Endothelial cell of umbilical vein (primary cell): ENCODE data around the gene PDE8B. TPM values are rescaled to one million over a fixed set of nuclear protein-coding genes. Genes with fewer than 3 reads are reported as not detected.

Source experiments
- BruUV-seq: library from RNA; stranded (reverse); fragments of 400-500 nt; replicated peaks from 2 replicates; lab custom pipeline; 2021; lab: Mats Ljungman, UMichigan
- CTCF ChIA-PET: fragments of 300-600, 350-600 bp; sonication (Branson Sonifier 250); formaldehyde crosslinking; loops from one replicate; lab custom pipeline; 2021; ENCODE audit warnings: antibody characterized with exemption, inconsistent platforms; lab: Charles Lee
- POLR2A ChIA-PET: fragments of 300-600, 350-600 bp; sonication (Branson Sonifier 250); formaldehyde crosslinking; loops from one replicate; lab custom pipeline; 2021; ENCODE audit warnings: antibody characterized with exemption, inconsistent platforms; lab: Charles Lee
- DNase-seq: peaks from one replicate; pipeline ENCODE4 v3.0.0-alpha.2; 2011; ENCODE audit warnings: low read depth, low spot score
- FAIRE-seq: peaks from 2 replicates; lab custom pipeline; 2011; peaks lifted over from hg19 to GRCh38; lab: Jason Lieb, UNC
- H2AFZ ChIP-seq: 2 replicates; pipeline ENCODE4 v1.6.0; 2012; ENCODE audit warnings: low read depth, low read length, control low read depth, inconsistent platforms
- H3K27ac ChIP-seq: 2 replicates; pipeline ENCODE4 v1.5.1; 2011; ENCODE audit warnings: low read depth, mild to moderate bottlenecking, control low read depth, low read length, moderate library complexity; ENCODE audit not compliant: insufficient read depth
- H3K27me3 ChIP-seq, 2 experiments: 2 replicates each; pipeline versions ENCODE4 v1.6.0 to v1.6.1; 2011; ENCODE audit warnings: low read length in 2 of 2, mixed read lengths in 1 of 2; ENCODE audit not compliant: control insufficient read depth in 2 of 2, insufficient read depth in 2 of 2
- H3K36me3 ChIP-seq, 2 experiments: 2 replicates in 1 of 2; 3 replicates in 1 of 2; pipeline ENCODE4 v1.5.1; 2011; ENCODE audit warnings: low read length in 2 of 2, mild to moderate bottlenecking in 1 of 2, moderate library complexity in 1 of 2; ENCODE audit not compliant: control insufficient read depth in 2 of 2, insufficient read depth in 2 of 2; ENCODE audit errors: extremely low read depth in 1 of 2
- H3K4me1 ChIP-seq: 3 replicates; pipeline ENCODE4 v1.5.1; 2011; ENCODE audit warnings: mild to moderate bottlenecking, low read length; ENCODE audit not compliant: control insufficient read depth, insufficient read depth; ENCODE audit errors: extremely low read depth
- H3K4me2 ChIP-seq: 2 replicates; pipeline ENCODE4 v1.6.1; 2011; ENCODE audit warnings: low read length, control low read depth, mixed read lengths; ENCODE audit not compliant: insufficient read depth
- H3K4me3 ChIP-seq, 3 experiments: fragments of 200-600 bp in 1 of 3; sonication (generic), shearing (Covaris generic) in 1 of 3; replicated peaks in 1 of 3; 2 replicates each; pipeline ENCODE4 v1.5.1; 2011 to 2016; ENCODE audit warnings: control low read depth in 3 of 3, low read length in 3 of 3, mild to moderate bottlenecking in 2 of 3, inconsistent platforms in 1 of 3, low read depth in 1 of 3, moderate library complexity in 1 of 3; ENCODE audit not compliant: insufficient read depth in 1 of 3
- H3K79me2 ChIP-seq: 2 replicates; pipeline ENCODE4 v1.6.0; 2012; ENCODE audit warnings: low read length, inconsistent platforms; ENCODE audit not compliant: control insufficient read depth, insufficient read depth
- H3K9ac ChIP-seq: replicated peaks from 2 replicates; pipeline ENCODE3; 2011; ENCODE audit warnings: low read length, control low read depth; ENCODE audit not compliant: insufficient read depth; ENCODE audit errors: extremely low read depth
- H3K9me1 ChIP-seq: replicated peaks from 3 replicates; pipeline ENCODE4 v1.6.0; 2011; ENCODE audit warnings: mild to moderate bottlenecking, low read length; ENCODE audit not compliant: control insufficient read depth, insufficient read depth; ENCODE audit errors: extremely low read depth
- H3K9me3 ChIP-seq: replicated peaks from 2 replicates; pipeline ENCODE4 v1.5.1; 2012; ENCODE audit warnings: low read length, inconsistent platforms; ENCODE audit not compliant: control insufficient read depth, insufficient read depth
- H4K20me1 ChIP-seq: replicated peaks from 2 replicates; pipeline ENCODE3; 2011; ENCODE audit warnings: mild to moderate bottlenecking, low read length; ENCODE audit not compliant: control insufficient read depth, insufficient read depth; ENCODE audit errors: extremely low read depth
- EZH2 ChIP-seq: IDR thresholded peaks from 2 replicates; pipeline ENCODE4 v1.6.1; 2012; ENCODE audit warnings: borderline replicate concordance, low read depth, mild to moderate bottlenecking, moderate library complexity, low read length, inconsistent platforms; ENCODE audit not compliant: severe bottlenecking
- FOS ChIP-seq: IDR thresholded peaks from 2 replicates; pipeline ENCODE4 v1.6.1; 2011; ENCODE audit warnings: mild to moderate bottlenecking, low read length, moderate library complexity, borderline replicate concordance; ENCODE audit not compliant: insufficient read depth
- GATA2 ChIP-seq: IDR thresholded peaks from 2 replicates; pipeline ENCODE4 v1.7.0; 2011; ENCODE audit warnings: low read depth, mild to moderate bottlenecking, moderate library complexity, mixed read lengths, low read length; ENCODE audit not compliant: insufficient read length, insufficient read depth
- JUN ChIP-seq: IDR thresholded peaks from 2 replicates; pipeline ENCODE4 v1.6.1; 2011; ENCODE audit warnings: borderline replicate concordance, low read depth; ENCODE audit not compliant: insufficient read length, insufficient read depth
- MYC ChIP-seq: IDR thresholded peaks from one replicate; pipeline ENCODE4 v1.6.1; 2011; ENCODE audit warnings: mild to moderate bottlenecking, low read depth, low read length
- POLR2A ChIP-seq: IDR thresholded peaks from 2 replicates; pipeline ENCODE4 v1.6.1; 2012; ENCODE audit warnings: low read depth, mild to moderate bottlenecking, control low read depth, low read length
- POLR2AphosphoS5 ChIP-seq: IDR thresholded peaks from 2 replicates; pipeline ENCODE4 v1.6.1; 2012; ENCODE audit warnings: low read depth, mild to moderate bottlenecking, control low read depth, low read length, moderate library complexity; ENCODE audit not compliant: insufficient read depth
- dilution Hi-C: fragments of 300-500 bp; cut with MboI; formaldehyde crosslinking; loops from one replicate; pipeline ENCODE4 v1.15.0; 2019; ENCODE audit warnings: low sequenced_read_pairs; ENCODE audit not compliant: extremely low pct_ligation_motif_present
- intact Hi-C: fragments of 100-400 bp; cut with micrococcal nuclease; formaldehyde crosslinking; loops from one replicate; pipeline ENCODE4 v1.10.0; 2022
- polyA plus RNA-seq, 4 experiments: library from polyadenylated mRNA; depleted of rRNA in 3 of 4; stranded (reverse) in 3 of 4; unstranded in 1 of 4; fragments of >200 nt; gene quantifications; 2 replicates each; pipeline versions ENCODE4 v1.2.1 to v1.2.3, GENCODE V29; 2011 to 2012; ENCODE audit warnings: missing spikeins in 1 of 4
- total RNA-seq: library from RNA; stranded (reverse); gene quantifications from 2 replicates; pipeline ENCODE4 v1.2.3, GENCODE V29; 2021
- TF ChIP-seq, protein P1 (sequence below): IDR thresholded peaks from 2 replicates; pipeline ENCODE4 v1.6.1; 2011; ENCODE audit not compliant: insufficient read depth, insufficient read length
- TF ChIP-seq, protein P2 (sequence below), 2 donors: IDR thresholded peaks; 1 replicate in 1 of 2; 2 replicates in 1 of 2; pipeline ENCODE4 v1.5.1; 2011; ENCODE audit warnings: low read length in 2 of 2, mild to moderate bottlenecking in 2 of 2, moderate library complexity in 2 of 2, control low read depth in 1 of 2, inconsistent platforms in 1 of 2, low read depth in 1 of 2; ENCODE audit not compliant: insufficient read depth in 1 of 2; ENCODE audit errors: extremely low read depth in 1 of 2

The PDE8B gene
- total and polyA plus RNA-seq, 2 donors (not counting 3 experiments of a cell fraction or from before 2014, with no cell fraction given): not detected

DNA sequence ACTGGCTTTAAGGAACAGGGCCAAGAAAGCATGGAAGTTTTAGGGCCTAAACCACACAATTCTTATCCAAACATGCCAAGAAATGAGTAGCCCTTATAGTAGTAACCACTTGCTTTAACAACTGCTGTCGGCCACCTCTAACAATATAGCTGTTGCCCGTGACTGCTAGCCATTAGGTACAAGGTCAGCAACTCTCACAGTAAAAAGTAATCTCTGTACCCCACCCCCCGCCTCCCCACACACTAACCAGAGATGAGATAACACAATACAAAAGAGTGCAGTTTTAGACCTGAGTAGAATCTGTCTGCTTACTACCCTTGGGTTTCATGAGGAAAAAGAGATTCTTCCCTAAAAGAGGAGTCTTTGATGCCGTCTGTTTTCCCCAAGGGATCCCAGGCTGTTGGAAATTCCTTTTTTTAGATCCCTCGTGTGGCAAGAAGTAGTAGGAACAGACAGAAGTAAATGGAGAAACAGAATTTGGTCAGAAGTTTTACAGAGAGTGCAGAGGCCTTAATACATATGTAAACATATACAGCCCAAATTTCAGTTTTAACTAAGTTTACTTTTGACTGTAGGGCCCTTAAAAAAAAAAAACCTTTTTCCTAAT lies 187.3 kb downstream of the PDE8B start:
- H3K79me2 ChIP-seq: no peaks in the 10 kb centered on the region
- dilution Hi-C loops: no loop called here
- TF ChIP-seq, protein P1, sequence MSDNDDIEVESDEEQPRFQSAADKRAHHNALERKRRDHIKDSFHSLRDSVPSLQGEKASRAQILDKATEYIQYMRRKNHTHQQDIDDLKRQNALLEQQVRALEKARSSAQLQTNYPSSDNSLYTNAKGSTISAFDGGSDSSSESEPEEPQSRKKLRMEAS: no peak
- TF ChIP-seq MYC (no peak), JUN (no peak), POLR2A (no peak), FOS (no peak), POLR2AphosphoS5 (no peak), EZH2 (no peak), GATA2 (no peak)
- TF ChIP-seq, protein P2, sequence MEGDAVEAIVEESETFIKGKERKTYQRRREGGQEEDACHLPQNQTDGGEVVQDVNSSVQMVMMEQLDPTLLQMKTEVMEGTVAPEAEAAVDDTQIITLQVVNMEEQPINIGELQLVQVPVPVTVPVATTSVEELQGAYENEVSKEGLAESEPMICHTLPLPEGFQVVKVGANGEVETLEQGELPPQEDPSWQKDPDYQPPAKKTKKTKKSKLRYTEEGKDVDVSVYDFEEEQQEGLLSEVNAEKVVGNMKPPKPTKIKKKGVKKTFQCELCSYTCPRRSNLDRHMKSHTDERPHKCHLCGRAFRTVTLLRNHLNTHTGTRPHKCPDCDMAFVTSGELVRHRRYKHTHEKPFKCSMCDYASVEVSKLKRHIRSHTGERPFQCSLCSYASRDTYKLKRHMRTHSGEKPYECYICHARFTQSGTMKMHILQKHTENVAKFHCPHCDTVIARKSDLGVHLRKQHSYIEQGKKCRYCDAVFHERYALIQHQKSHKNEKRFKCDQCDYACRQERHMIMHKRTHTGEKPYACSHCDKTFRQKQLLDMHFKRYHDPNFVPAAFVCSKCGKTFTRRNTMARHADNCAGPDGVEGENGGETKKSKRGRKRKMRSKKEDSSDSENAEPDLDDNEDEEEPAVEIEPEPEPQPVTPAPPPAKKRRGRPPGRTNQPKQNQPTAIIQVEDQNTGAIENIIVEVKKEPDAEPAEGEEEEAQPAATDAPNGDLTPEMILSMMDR (IDR thresholded peaks at IDR 0.05; ENCODE audit: extremely low read depth in 1 of 2, insufficient read depth in 1 of 2, low read depth in 1 of 2, low read length in 2 of 2): no peak
- no peak overlapping the region for H2AFZ ChIP-seq
- no peak overlapping the region for H3K4me2 ChIP-seq
- no peak overlapping the region for H3K4me3 ChIP-seq
- no peaks in the 10 kb centered on the region for H4K20me1 ChIP-seq
- POLR2A ChIA-PET: no interaction called here
- H3K9me1 ChIP-seq: no peaks in the 10 kb centered on the region
- H3K4me1 ChIP-seq: no peaks in the 10 kb centered on the region
- BruUV-seq: no TSS peak
- no peaks in the 10 kb centered on the region for H3K36me3 ChIP-seq
- no peaks in the 10 kb centered on the region for H3K9me3 ChIP-seq
- no peak overlapping the region for H3K9ac ChIP-seq
- H3K27ac ChIP-seq: no peak overlapping the region
- FAIRE-seq (no peak), DNase-seq (no peak)
- intact Hi-C loops: no loop called here
- CTCF ChIA-PET: no interaction called here
- peaks cover 0 to 2% of the 10 kb centered on the region in 2 experiments for H3K27me3 ChIP-seq
